Type B pancreatic cell (in vitro differentiated cells): ENCODE data around the gene NUBPL. TPM values are rescaled to one million over a fixed set of nuclear protein-coding genes. Genes with fewer than 3 reads are reported as not detected.
"Not testable (repeated sequence)": the region's sequence is repeated elsewhere in the genome, so short reads cannot be mapped to it uniquely, and the experiment has no call there.

ENCODE experiments used
- DNase-seq: peaks from one replicate; pipeline ENCODE4 v3.0.0; 2021; ENCODE audit warnings: mixed read lengths; ENCODE audit not compliant: unreplicated experiment; ENCODE audit errors: extremely low spot score
- H3K27ac Mint-ChIP-seq: 2 replicates; pipeline ENCODE4 v1.8.0; 2021; ENCODE audit warnings: mild to moderate bottlenecking, mixed read lengths
- H3K27me3 Mint-ChIP-seq: 2 replicates; pipeline ENCODE4 v1.8.0; 2021; ENCODE audit warnings: mixed read lengths
- H3K36me3 Mint-ChIP-seq: 2 replicates; pipeline ENCODE4 v1.8.0; 2021; ENCODE audit warnings: mixed read lengths
- H3K4me1 Mint-ChIP-seq: one replicate; pipeline ENCODE4 v1.8.0; 2021; ENCODE audit warnings: mixed read lengths; ENCODE audit not compliant: unreplicated experiment
- H3K4me3 Mint-ChIP-seq: 2 replicates; pipeline ENCODE4 v1.8.0; 2021; ENCODE audit warnings: mild to moderate bottlenecking, mixed read lengths
- H3K9me3 Mint-ChIP-seq: 2 replicates; pipeline ENCODE4 v1.8.0; 2021; ENCODE audit warnings: mixed read lengths
- total RNA-seq: library from RNA; stranded (reverse); gene quantifications from 2 replicates; pipeline ENCODE4 v1.2.1, GENCODE V29; 2021; ENCODE audit warnings: low replicate concordance
- TF ChIP-seq, protein P1 (sequence below): fragments of 200-600 bp; sonication (generic); conservative IDR thresholded peaks from 2 replicates; pipeline ENCODE4 v1.5.0; 2021; ENCODE audit warnings: antibody characterized with exemption, mild to moderate bottlenecking

Gene NUBPL
- total RNA-seq, 1 donor from 2014 or later = 16.5 TPM

DNA sequence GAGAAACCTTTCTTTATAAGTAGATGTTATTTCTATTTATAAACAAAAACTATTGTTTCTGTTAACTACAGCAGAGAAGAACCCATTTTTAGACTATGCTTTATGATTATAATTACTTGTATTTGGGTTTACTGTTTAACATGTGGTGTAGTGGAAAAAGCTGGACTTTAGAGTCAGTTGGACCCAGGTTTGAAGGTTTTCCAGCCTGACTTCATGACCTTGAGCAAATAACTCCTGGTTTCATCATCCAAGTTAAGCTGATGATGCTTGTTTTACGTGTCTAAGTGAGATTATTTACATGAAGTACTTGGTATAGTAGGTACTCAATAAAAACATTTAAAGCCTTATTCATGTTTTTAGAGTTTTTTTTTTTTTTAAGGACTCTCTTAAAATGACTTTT, 294.1 kb downstream of the NUBPL start:
- no peaks in the 10 kb centered on the region for H3K4me1 Mint-ChIP-seq
- H3K27ac Mint-ChIP-seq = no peak overlapping the region
- H3K36me3 Mint-ChIP-seq = no peaks in the 10 kb centered on the region
- DNase-seq = no peak
- no peak overlapping the region for H3K4me3 Mint-ChIP-seq
- peaks cover 5% of the 10 kb centered on the region for H3K9me3 Mint-ChIP-seq
- TF ChIP-seq, protein P1, sequence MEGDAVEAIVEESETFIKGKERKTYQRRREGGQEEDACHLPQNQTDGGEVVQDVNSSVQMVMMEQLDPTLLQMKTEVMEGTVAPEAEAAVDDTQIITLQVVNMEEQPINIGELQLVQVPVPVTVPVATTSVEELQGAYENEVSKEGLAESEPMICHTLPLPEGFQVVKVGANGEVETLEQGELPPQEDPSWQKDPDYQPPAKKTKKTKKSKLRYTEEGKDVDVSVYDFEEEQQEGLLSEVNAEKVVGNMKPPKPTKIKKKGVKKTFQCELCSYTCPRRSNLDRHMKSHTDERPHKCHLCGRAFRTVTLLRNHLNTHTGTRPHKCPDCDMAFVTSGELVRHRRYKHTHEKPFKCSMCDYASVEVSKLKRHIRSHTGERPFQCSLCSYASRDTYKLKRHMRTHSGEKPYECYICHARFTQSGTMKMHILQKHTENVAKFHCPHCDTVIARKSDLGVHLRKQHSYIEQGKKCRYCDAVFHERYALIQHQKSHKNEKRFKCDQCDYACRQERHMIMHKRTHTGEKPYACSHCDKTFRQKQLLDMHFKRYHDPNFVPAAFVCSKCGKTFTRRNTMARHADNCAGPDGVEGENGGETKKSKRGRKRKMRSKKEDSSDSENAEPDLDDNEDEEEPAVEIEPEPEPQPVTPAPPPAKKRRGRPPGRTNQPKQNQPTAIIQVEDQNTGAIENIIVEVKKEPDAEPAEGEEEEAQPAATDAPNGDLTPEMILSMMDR = no peak
- no peaks in the 10 kb centered on the region for H3K27me3 Mint-ChIP-seq

DNA sequence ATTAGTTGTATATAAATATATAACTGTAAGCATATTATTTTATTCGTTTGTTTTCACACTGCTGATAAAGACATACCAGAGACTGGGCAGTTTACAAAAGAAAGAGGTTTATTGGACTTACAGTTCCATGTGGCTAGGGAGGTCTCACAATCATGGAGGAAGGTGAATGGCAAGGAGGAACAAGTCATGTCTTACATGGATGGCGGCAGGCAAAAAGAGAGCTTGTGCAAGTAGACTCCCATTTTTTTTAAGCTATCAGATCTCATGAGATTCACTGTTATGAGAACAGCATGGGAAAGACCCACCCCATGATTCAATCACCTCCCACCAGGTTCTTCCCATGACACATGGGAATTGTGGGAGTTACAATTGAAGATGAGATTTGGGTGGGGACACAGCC, 294.8 kb downstream of the NUBPL start:
- not testable (repeated sequence) for H3K27me3 Mint-ChIP-seq, DNase-seq, H3K36me3 Mint-ChIP-seq, H3K9me3 Mint-ChIP-seq, H3K4me3 Mint-ChIP-seq, H3K4me1 Mint-ChIP-seq, H3K27ac Mint-ChIP-seq

DNA sequence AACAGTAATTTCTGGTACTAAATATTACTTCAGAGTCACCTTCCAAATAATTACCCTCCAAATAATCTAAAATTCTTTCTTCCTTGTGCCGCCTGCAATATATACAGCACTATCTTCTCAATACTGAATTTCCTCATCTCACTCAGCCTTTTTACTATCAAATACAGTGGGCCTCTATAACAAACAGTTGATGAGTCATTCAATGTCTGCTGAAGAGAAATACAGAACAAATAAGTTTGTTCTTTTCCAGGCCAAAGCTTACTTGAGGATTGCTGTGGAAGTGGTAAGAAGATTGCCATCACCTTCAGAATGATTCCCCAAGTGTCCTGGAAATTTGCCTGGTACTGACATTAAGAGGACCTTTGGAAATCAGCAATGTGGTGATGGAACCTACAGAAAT, 297.7 kb downstream of the NUBPL start:
- TF ChIP-seq, protein P1 = no peak
- H3K9me3 Mint-ChIP-seq = peaks cover 5% of the 10 kb centered on the region
- H3K27me3 Mint-ChIP-seq = no peaks in the 10 kb centered on the region
- H3K4me1 Mint-ChIP-seq = no peaks in the 10 kb centered on the region
- H3K36me3 Mint-ChIP-seq = no peaks in the 10 kb centered on the region
- no peak overlapping the region for H3K4me3 Mint-ChIP-seq
- no peak for DNase-seq
- no peak overlapping the region for H3K27ac Mint-ChIP-seq

DNA sequence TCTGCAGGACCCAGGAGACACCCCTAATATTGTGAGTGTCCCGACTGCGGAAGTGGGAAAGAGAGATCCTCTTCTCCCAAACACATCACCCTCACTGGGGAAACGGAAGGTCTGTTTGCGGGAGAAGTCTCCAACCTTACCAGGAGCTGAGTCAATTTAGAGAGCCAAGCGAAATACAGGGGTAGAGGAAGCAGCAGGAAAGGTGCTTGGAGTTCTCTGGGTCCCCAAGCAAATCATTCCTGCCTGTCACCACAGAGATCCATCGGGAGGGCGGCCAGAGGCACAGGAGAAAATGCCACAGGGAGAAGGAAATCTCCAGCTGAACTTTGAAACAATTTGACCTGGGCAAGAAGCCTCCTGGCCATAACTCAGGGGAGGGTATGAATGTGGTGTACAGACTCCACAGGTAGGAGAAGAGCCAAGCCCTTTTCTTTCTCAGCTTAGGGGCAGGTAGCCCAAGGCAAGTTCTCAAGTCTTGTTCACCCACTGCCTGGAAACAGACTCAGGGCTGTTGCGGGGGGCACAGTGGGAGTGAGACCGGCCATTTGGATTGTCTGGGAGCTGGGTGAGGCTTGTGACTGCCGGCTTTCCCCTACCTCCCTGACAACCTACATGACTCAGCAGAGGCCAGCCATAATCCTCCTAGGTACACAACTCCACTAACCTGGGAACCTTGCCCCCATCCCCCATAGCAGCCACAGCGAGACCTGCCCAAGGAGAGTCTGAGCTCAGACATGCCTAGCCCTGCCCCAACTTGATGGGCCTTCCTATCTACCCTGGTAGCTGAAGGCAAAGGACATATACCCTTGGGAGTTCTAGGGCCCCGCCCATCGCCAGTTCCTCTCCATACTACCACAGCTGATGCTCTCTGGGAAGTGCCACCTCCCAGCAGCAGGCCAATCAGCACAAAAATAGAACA, 304.0 kb downstream of the NUBPL start:
- Mint-ChIP-seq H3K36me3 (peaks cover 5% of the 10 kb centered on the region), H3K4me3 (no peak overlapping the region), H3K4me1 (no peaks in the 10 kb centered on the region), H3K27me3 (no peaks in the 10 kb centered on the region), H3K27ac (no peak overlapping the region), H3K9me3 (peaks cover 9% of the 10 kb centered on the region)
- DNase-seq = no peak
- TF ChIP-seq, protein P1 = no peak

DNA sequence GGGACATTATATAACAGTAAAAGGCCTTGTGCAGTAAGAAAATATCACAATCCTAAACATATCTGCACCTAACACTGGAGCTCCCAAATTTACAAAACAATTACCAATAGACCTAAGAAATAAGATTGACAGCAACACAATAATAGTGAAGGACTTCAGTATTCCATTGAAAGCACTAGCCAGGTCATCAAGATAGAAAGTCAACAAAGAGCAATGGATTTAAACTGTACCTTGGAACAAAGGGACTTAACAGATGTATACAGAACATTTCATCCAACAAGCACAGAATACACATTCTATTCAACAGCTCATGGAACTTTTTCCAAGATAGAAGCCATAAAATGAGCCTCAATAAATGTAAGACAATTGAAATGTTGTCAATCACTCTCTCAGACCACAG, 306.4 kb downstream of the NUBPL start:
- H3K4me1 Mint-ChIP-seq = no peaks in the 10 kb centered on the region
- H3K27me3 Mint-ChIP-seq = no peaks in the 10 kb centered on the region
- DNase-seq = no peak
- TF ChIP-seq, protein P1 = no peak
- peaks cover 13% of the 10 kb centered on the region for H3K9me3 Mint-ChIP-seq
- H3K36me3 Mint-ChIP-seq = peaks cover 5% of the 10 kb centered on the region
- H3K4me3 Mint-ChIP-seq = no peak overlapping the region
- H3K27ac Mint-ChIP-seq = no peak overlapping the region

DNA sequence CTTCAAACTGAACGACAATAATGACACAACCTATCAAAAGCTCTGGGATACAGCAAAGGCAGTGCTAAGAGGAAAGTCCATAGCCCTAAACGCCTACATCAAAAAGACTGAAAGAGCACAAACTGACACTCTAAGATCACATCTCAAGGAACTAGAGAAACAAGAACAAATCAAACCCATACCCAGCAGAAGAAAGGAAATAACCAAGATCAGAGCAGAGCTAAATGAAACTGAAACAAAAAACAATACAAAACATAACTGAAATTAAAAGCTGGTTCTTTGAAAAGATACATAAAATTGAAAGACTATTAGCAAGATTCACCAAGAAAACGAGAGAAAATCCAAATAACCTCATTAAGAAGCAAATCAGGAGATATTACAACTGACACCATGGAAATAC, 306.9 kb downstream of the NUBPL start:
- DNase-seq, H3K4me3 Mint-ChIP-seq, H3K4me1 Mint-ChIP-seq, H3K27ac Mint-ChIP-seq, H3K36me3 Mint-ChIP-seq, H3K27me3 Mint-ChIP-seq: not testable (repeated sequence)
- H3K9me3 Mint-ChIP-seq = peaks cover 13% of the 10 kb centered on the region
